Activated gamma-delta T cell treated with Interleukin-2 at 50 U/mL for 16 hours (primary cell): ENCODE results near the gene RASSF8.

Source experiments
- DNase-seq: peaks from one replicate; pipeline ENCODE4 v3.0.0-alpha.2; 2020

RASSF8 gene

GRCh38 chr12:26113853-26114719 lies 155.6 kb downstream of the RASSF8 start:
- peak; percentile 50 for DNase-seq

GRCh38 chr12:26114720-26115401 lies 156.4 kb downstream of the RASSF8 start:
- no peak for DNase-seq

GRCh38 chr12:26116829-26117715 lies 158.6 kb downstream of the RASSF8 start:
- no peak for DNase-seq

- DNase-seq = no peak
Measured at GRCh38 chr12:26118308-26118707, 159.8 kb downstream of the RASSF8 start.

- DNase-seq = no peak
Measured at GRCh38 chr12:26119391-26119989, 161.0 kb downstream of the RASSF8 start.

- DNase-seq = no peak
Measured at GRCh38 chr12:26120561-26121274, 162.2 kb downstream of the RASSF8 start.

- DNase-seq = no peak
Measured at GRCh38 chr12:26121323-26122060, 163.0 kb downstream of the RASSF8 start.

- DNase-seq = no peak
Measured at GRCh38 chr12:26122061-26122680, 163.7 kb downstream of the RASSF8 start.

- DNase-seq = no peak
Measured at GRCh38 chr12:26122681-26123481, 164.4 kb downstream of the RASSF8 start.

GRCh38 chr12:26123482-26123980 lies 165.0 kb downstream of the RASSF8 start:
- no peak for DNase-seq

GRCh38 chr12:26124446-26125399 lies 166.2 kb downstream of the RASSF8 start, which contains the start of gene BHLHE41:
Gene BHLHE41, minus strand, starts transcription at chr12:26125037. Its CDS starts 258 bp downstream, at chr12:26124779.
- no peak for DNase-seq

- no peak for DNase-seq
Measured at GRCh38 chr12:26125400-26126339, 167.2 kb downstream of the RASSF8 start.

- DNase-seq = no peak
Measured at GRCh38 chr12:26126340-26127284, 168.1 kb downstream of the RASSF8 start.

- no peak for DNase-seq
Measured at GRCh38 chr12:26127404-26127803, 168.9 kb downstream of the RASSF8 start.

GRCh38 chr12:26128168-26128567 lies 169.7 kb downstream of the RASSF8 start:
- DNase-seq = no peak
